Panc1 (cell line): Measurements from ENCODE around the gene FAM20B. TPM values are rescaled to one million over a fixed set of nuclear protein-coding genes. Genes with fewer than 3 reads are reported as not detected.
"Not testable (repeated sequence)": the region's sequence is repeated elsewhere in the genome, so short reads cannot be mapped to it uniquely, and the experiment has no call there.

Experiments
- ATAC-seq: fragments of 200-7000 bp; cut with Tn5 transposase; 2 replicates; pipeline ENCODE4 v1.9.1; 2020; ENCODE audit warnings: mild to moderate bottlenecking, moderate library complexity
- BruUV-seq: library from RNA; stranded (reverse); fragments of 400-500 nt; replicated peaks from 2 replicates; lab custom pipeline; 2021; lab: Mats Ljungman, UMichigan
- CTCF ChIA-PET: fragments of 300-600 bp; sonication (Branson Sonifier 250); formaldehyde crosslinking; loops from one replicate; lab custom pipeline; 2022; ENCODE audit warnings: antibody characterized with exemption; lab: Charles Lee
- POLR2A ChIA-PET: fragments of 300-600 bp; sonication (Branson Sonifier 250); formaldehyde crosslinking; loops from one replicate; lab custom pipeline; 2022; ENCODE audit warnings: antibody characterized with exemption; lab: Charles Lee
- DNase-seq: peaks from one replicate; pipeline ENCODE4 v3.0.0-alpha.2; 2010; ENCODE audit warnings: low read depth, low spot score
- H3K27ac ChIP-seq: 2 replicates; pipeline ENCODE4 v1.5.1; 2011; ENCODE audit warnings: mild to moderate bottlenecking, low read length, inconsistent platforms
- H3K27me3 ChIP-seq: fragments of 200-500 bp; sonication (Bioruptor generic); 2 replicates; pipeline ENCODE4 v1.6.0; 2014; ENCODE audit warnings: low read length, inconsistent platforms; ENCODE audit not compliant: control insufficient read depth, insufficient read depth
- H3K36me3 ChIP-seq: fragments of 200-500 bp; sonication (Bioruptor generic); 2 replicates; pipeline ENCODE4 v1.5.1; 2014; ENCODE audit warnings: inconsistent platforms, mild to moderate bottlenecking, low read length, moderate library complexity; ENCODE audit not compliant: control insufficient read depth, insufficient read depth
- H3K4me1 ChIP-seq: 2 replicates; pipeline ENCODE4 v1.5.1; 2011; ENCODE audit warnings: inconsistent platforms, mild to moderate bottlenecking, low read length, moderate library complexity; ENCODE audit not compliant: control insufficient read depth, insufficient read depth
- H3K4me3 ChIP-seq, 2 experiments: 2 replicates each; pipeline ENCODE4 v1.5.1; 2011 to 2012; ENCODE audit warnings: low read depth in 2 of 2, low read length in 2 of 2, mild to moderate bottlenecking in 2 of 2, inconsistent platforms in 1 of 2, moderate library complexity in 1 of 2
- H3K9me3 ChIP-seq: fragments of 200-500 bp; sonication (Bioruptor generic); 2 replicates; pipeline ENCODE4 v1.5.1; 2014; ENCODE audit warnings: low read depth, mild to moderate bottlenecking, inconsistent platforms, low read length, moderate library complexity; ENCODE audit not compliant: control insufficient read depth, insufficient read depth
- CTCF ChIP-seq: fragments of 450-650 bp; IDR thresholded peaks from 2 replicates; pipeline ENCODE4 v1.5.1; 2017; ENCODE audit warnings: mild to moderate bottlenecking
- POLR2AphosphoS5 ChIP-seq: IDR thresholded peaks from 2 replicates; pipeline ENCODE4 v1.6.1; 2012; ENCODE audit warnings: mild to moderate bottlenecking, low read depth, low read length, moderate library complexity
- REST ChIP-seq, 2 experiments: IDR thresholded peaks; 2 replicates each; pipeline ENCODE4 v1.6.1; 2011 to 2012; ENCODE audit warnings: low read depth in 2 of 2, control low read depth in 1 of 2, low read length in 1 of 2, mild to moderate bottlenecking in 1 of 2, moderate library complexity in 1 of 2; ENCODE audit not compliant: insufficient read depth in 1 of 2
- SIN3A ChIP-seq: IDR thresholded peaks from 2 replicates; pipeline ENCODE4 v1.6.1; 2012; ENCODE audit warnings: low read depth, mild to moderate bottlenecking, low read length, moderate library complexity, borderline replicate concordance; ENCODE audit not compliant: insufficient read depth
- TCF7L2 ChIP-seq: IDR thresholded peaks from 2 replicates; pipeline ENCODE4 v1.6.1; 2011; ENCODE audit warnings: mild to moderate bottlenecking, low read depth, low read length, inconsistent platforms
- in situ Hi-C: cut with HindIII; loops from 2 replicates; pipeline ENCODE4 v1.10.0; 2016; ENCODE audit warnings: low sequenced_read_pairs, low pct_unique_long_range_greater_than_20kb
- intact Hi-C: fragments of 100-400 bp; cut with micrococcal nuclease; formaldehyde crosslinking; loops from one replicate; pipeline ENCODE4 v1.10.0; 2022; ENCODE audit not compliant: unreplicated experiment
- total RNA-seq: library from RNA; stranded (reverse); gene quantifications from one replicate; pipeline ENCODE4 v1.2.1, GENCODE V29; 2021; ENCODE audit not compliant: unreplicated experiment

The FAM20B gene
- total RNA-seq, 1 experiment from 2014 or later, result 49.9 TPM

- H3K36me3 ChIP-seq, result no peaks in the 10 kb centered on the region
- DNase-seq (no peak), ATAC-seq (no peak)
- no peak overlapping the region for H3K4me3 ChIP-seq
- TF ChIP-seq SIN3A, result no peak
- no peak for TF ChIP-seq POLR2AphosphoS5
- TF ChIP-seq CTCF, result no peak
- TF ChIP-seq REST (IDR thresholded peaks at IDR 0.05; ENCODE audit: insufficient read depth in 1 of 2, low read depth in 2 of 2, low read length in 1 of 2), result no peak
- no peak for TF ChIP-seq TCF7L2
- H3K27ac ChIP-seq, result peak overlapping the region; percentile 39; the same call in 1 of the 2 replicates
- H3K9me3 ChIP-seq, result no peaks in the 10 kb centered on the region
- intact Hi-C loops, result no loop called here
- H3K27me3 ChIP-seq, result no peaks in the 10 kb centered on the region
- BruUV-seq, result no TSS peak
- in situ Hi-C loops, result no loop called here
- peaks cover 29% of the 10 kb centered on the region for H3K4me1 ChIP-seq
- POLR2A ChIA-PET, result no interaction called here
- CTCF ChIA-PET, result no interaction called here
These were observed 13.0 kb downstream of the FAM20B start for GRCh38 chr1:179038528-179039281.

GRCh38 chr1:179039502-179040174 is 13.9 kb downstream of the FAM20B start:
- H3K4me3 ChIP-seq, in situ Hi-C loops, DNase-seq, ATAC-seq, H3K36me3 ChIP-seq, intact Hi-C loops, H3K9me3 ChIP-seq, H3K27ac ChIP-seq, H3K27me3 ChIP-seq, POLR2A ChIA-PET, BruUV-seq, CTCF ChIA-PET: not testable (repeated sequence)
- H3K4me1 ChIP-seq, result peaks cover 27% of the 10 kb centered on the region

GRCh38 chr1:179040175-179040551 is 14.5 kb downstream of the FAM20B start:
- BruUV-seq, H3K27ac ChIP-seq, in situ Hi-C loops, H3K36me3 ChIP-seq, POLR2A ChIA-PET, ATAC-seq, H3K27me3 ChIP-seq, CTCF ChIA-PET, intact Hi-C loops, H3K9me3 ChIP-seq, DNase-seq, H3K4me3 ChIP-seq: not testable (repeated sequence)
- H3K4me1 ChIP-seq, result peaks cover 23% of the 10 kb centered on the region
